DOHH2 (cell line): Measurements from ENCODE around the gene SPINK8.

Experiments used
- H3F3A ChIP-seq: fragments of 200-600 bp; sonication (generic), shearing (Covaris generic); 2 replicates; pipeline ENCODE4 v1.6.0; 2016; ENCODE audit warnings: antibody characterized with exemption, mild to moderate bottlenecking; ENCODE audit not compliant: control insufficient read depth, insufficient read depth
- H3K27ac ChIP-seq: fragments of 200-600 bp; sonication (generic); 2 replicates; pipeline ENCODE4 v1.5.1; 2014; ENCODE audit warnings: low read depth, mild to moderate bottlenecking, low read length, moderate library complexity
- H3K27me3 ChIP-seq: fragments of 200-600 bp; sonication (generic); 2 replicates; pipeline ENCODE4 v1.6.1; 2014; ENCODE audit warnings: mild to moderate bottlenecking, low read length, mixed read lengths; ENCODE audit not compliant: control insufficient read depth
- H3K36me3 ChIP-seq: fragments of 200-600 bp; sonication (generic); 2 replicates; pipeline ENCODE4 v1.6.1; 2014; ENCODE audit warnings: mild to moderate bottlenecking, low read length, moderate library complexity, mixed read lengths; ENCODE audit not compliant: control insufficient read depth
- H3K4me1 ChIP-seq: fragments of 200-600 bp; sonication (generic); 2 replicates; pipeline ENCODE4 v1.6.1; 2014; ENCODE audit warnings: mild to moderate bottlenecking, low read length, mixed read lengths; ENCODE audit not compliant: control insufficient read depth
- H3K4me2 ChIP-seq: fragments of 200-600 bp; sonication (generic); 2 replicates; pipeline ENCODE4 v1.6.0; 2014; ENCODE audit warnings: mild to moderate bottlenecking, low read length, moderate library complexity
- H3K4me3 ChIP-seq: fragments of 200-600 bp; sonication (generic); 2 replicates; pipeline ENCODE4 v1.5.1; 2014; ENCODE audit warnings: mild to moderate bottlenecking, low read length, mixed read lengths
- H3K79me2 ChIP-seq: fragments of 200-600 bp; sonication (generic); 2 replicates; pipeline ENCODE4 v1.6.1; 2014; ENCODE audit warnings: mild to moderate bottlenecking, low read length, mixed read lengths; ENCODE audit not compliant: control insufficient read depth
- H3K9me2 ChIP-seq: fragments of 200-600 bp; sonication (generic); replicated peaks from 2 replicates; pipeline ENCODE4 v1.6.1; 2014; ENCODE audit warnings: mild to moderate bottlenecking, low read length, mixed read lengths; ENCODE audit not compliant: control insufficient read depth
- H3K9me3 ChIP-seq: fragments of 200-600 bp; sonication (generic); 2 replicates; pipeline ENCODE4 v1.6.1; 2014; ENCODE audit warnings: antibody characterized with exemption, low read length, mixed read lengths; ENCODE audit not compliant: control insufficient read depth, insufficient read depth
- H4K20me1 ChIP-seq: fragments of 200-600 bp; sonication (generic); 2 replicates; pipeline ENCODE4 v1.6.0; 2014; ENCODE audit warnings: low read depth, mild to moderate bottlenecking, antibody characterized with exemption, low read length, moderate library complexity; ENCODE audit not compliant: control insufficient read depth, insufficient read depth
- CTCF ChIP-seq: fragments of 200-600 bp; sonication (generic); IDR thresholded peaks from one replicate; pipeline ENCODE4 v1.5.1; 2014; ENCODE audit warnings: antibody characterized with exemption, mild to moderate bottlenecking, low read depth, low read length; ENCODE audit not compliant: poor library complexity, severe bottlenecking
- EZH2phosphoT487 ChIP-seq: fragments of 200-600 bp; sonication (generic); IDR thresholded peaks from 2 replicates; pipeline ENCODE4 v1.6.1; 2017; ENCODE audit warnings: borderline replicate concordance, mild to moderate bottlenecking, antibody characterized with exemption, low read length, moderate library complexity, mixed read lengths

The SPINK8 gene

GRCh38 chr3:48367201-48367600 is 33.7 kb upstream of the SPINK8 start:
- Histone ChIP-seq H3K36me3 (no peaks in the 10 kb centered on the region), H3K79me2 (no peaks in the 10 kb centered on the region)
- TF ChIP-seq CTCF (no peak), EZH2phosphoT487 (no peak)

GRCh38 chr3:48364840-48365239 is 31.4 kb upstream of the SPINK8 start:
- H3K9me3 ChIP-seq = peaks cover 5% of the 10 kb centered on the region
- no peaks in the 10 kb centered on the region for H4K20me1 ChIP-seq
- no peak overlapping the region for H3K4me3 ChIP-seq
- no peaks in the 10 kb centered on the region for H3F3A ChIP-seq
- H3K36me3 ChIP-seq = no peaks in the 10 kb centered on the region
- H3K4me2 ChIP-seq = no peak overlapping the region
- no peaks in the 10 kb centered on the region for H3K9me2 ChIP-seq
- H3K79me2 ChIP-seq = no peaks in the 10 kb centered on the region
- no peaks in the 10 kb centered on the region for H3K4me1 ChIP-seq
- no peak for TF ChIP-seq EZH2phosphoT487
- TF ChIP-seq CTCF = no peak
- no peak overlapping the region for H3K27ac ChIP-seq
- peaks cover 3% of the 10 kb centered on the region; the same call in 1 of the 2 replicates for H3K27me3 ChIP-seq

More at GRCh38 chr3:48367201-48367600, 33.7 kb upstream of the SPINK8 start:
- Histone ChIP-seq H3K9me3 (peaks cover 3% of the 10 kb centered on the region), H3F3A (no peaks in the 10 kb centered on the region), H3K4me1 (no peaks in the 10 kb centered on the region), H4K20me1 (no peaks in the 10 kb centered on the region), H3K27ac (no peak overlapping the region), H3K4me3 (no peak overlapping the region), H3K27me3 (peaks cover 1% of the 10 kb centered on the region; the same call in 1 of the 2 replicates), H3K4me2 (no peak overlapping the region), H3K9me2 (no peaks in the 10 kb centered on the region)

- H3K9me2 ChIP-seq = no peaks in the 10 kb centered on the region
- H3K4me2 ChIP-seq = no peak overlapping the region
- no peaks in the 10 kb centered on the region for H4K20me1 ChIP-seq
- no peaks in the 10 kb centered on the region for H3K4me1 ChIP-seq
- peaks cover 3% of the 10 kb centered on the region; the same call in 1 of the 2 replicates for H3K27me3 ChIP-seq
- no peaks in the 10 kb centered on the region for H3K36me3 ChIP-seq
- TF ChIP-seq CTCF (no peak), EZH2phosphoT487 (no peak)
- H3K4me3 ChIP-seq = no peak overlapping the region
- H3K79me2 ChIP-seq = no peaks in the 10 kb centered on the region
- H3F3A ChIP-seq = no peaks in the 10 kb centered on the region
- no peak overlapping the region for H3K27ac ChIP-seq
- peaks cover 25% of the 10 kb centered on the region for H3K9me3 ChIP-seq
Measured at GRCh38 chr3:48361928-48362327, 28.5 kb upstream of the SPINK8 start.
